Natural killer cell (primary cell): ENCODE results near the gene PACRG. TPM values are rescaled to one million over a fixed set of nuclear protein-coding genes. Genes with fewer than 3 reads are reported as not detected.

Source experiments
- ATAC-seq, 3 donors: fragments of 150-1000 bp in 2 of 3; fragments of 200-7000 bp in 1 of 3; cut with Tn5 transposase; 1 replicate in 1 of 3; 2 replicates in 2 of 3; pipeline ENCODE4 v1.10.0; 2021; ENCODE audit warnings: mild to moderate bottlenecking in 2 of 3, moderate library complexity in 2 of 3
- DNase-seq, 2 donors: peaks; one replicate each; pipeline versions ENCODE4 v3.0.0 to v3.0.0-alpha.2; 2013 to 2021; ENCODE audit warnings: mixed read lengths in 1 of 2
- H3K27ac ChIP-seq: one replicate; pipeline ENCODE4 v1.5.1; 2013; ENCODE audit warnings: mild to moderate bottlenecking, low read length
- H3K27me3 ChIP-seq: one replicate; pipeline ENCODE4 v1.6.1; 2013; ENCODE audit warnings: low read length; ENCODE audit not compliant: control insufficient read depth, insufficient read depth
- H3K36me3 ChIP-seq: one replicate; pipeline ENCODE4 v1.6.1; 2013; ENCODE audit warnings: low read length; ENCODE audit not compliant: control insufficient read depth, insufficient read depth
- H3K4me1 ChIP-seq: one replicate; pipeline ENCODE4 v1.6.1; 2013; ENCODE audit warnings: low read length; ENCODE audit not compliant: control insufficient read depth, insufficient read depth
- H3K4me3 ChIP-seq: one replicate; pipeline ENCODE4 v1.5.1; 2013; ENCODE audit warnings: low read length
- H3K9me3 ChIP-seq: one replicate; pipeline ENCODE4 v1.6.1; 2013; ENCODE audit warnings: low read length; ENCODE audit not compliant: control insufficient read depth, insufficient read depth
- H3K27ac Mint-ChIP-seq, 2 donors: one replicate each; pipeline ENCODE4 v1.8.0; 2022; ENCODE audit warnings: mild to moderate bottlenecking in 2 of 2, mixed read lengths in 2 of 2, moderate library complexity in 1 of 2
- H3K27me3 Mint-ChIP-seq, 2 donors: one replicate each; pipeline ENCODE4 v1.8.0; 2022; ENCODE audit warnings: low read depth in 2 of 2, mixed read lengths in 2 of 2
- H3K36me3 Mint-ChIP-seq: one replicate; pipeline ENCODE4 v1.8.0; 2022; ENCODE audit warnings: mixed read lengths
- H3K4me1 Mint-ChIP-seq, 2 donors: one replicate each; pipeline ENCODE4 v1.8.0; 2022; ENCODE audit warnings: mixed read lengths in 2 of 2
- H3K4me3 Mint-ChIP-seq: one replicate; pipeline ENCODE4 v1.8.0; 2022; ENCODE audit warnings: mild to moderate bottlenecking, moderate library complexity, mixed read lengths
- H3K9me3 Mint-ChIP-seq, 2 donors: one replicate each; pipeline ENCODE4 v1.8.0; 2022; ENCODE audit warnings: mixed read lengths in 2 of 2
- WGBS: methylation state at CpG from one replicate; pipeline ENCODE4 v1.1.7; 2013; ENCODE audit warnings: missing lambda C conversion rate; ENCODE audit not compliant: insufficient coverage; 5-methylcytosine and 5-hydroxymethylcytosine counted together
- intact Hi-C: fragments of 100-400 bp; cut with micrococcal nuclease; formaldehyde crosslinking; loops from one replicate; pipeline ENCODE4 v1.14.2; 2022
- total RNA-seq, 4 donors: library from RNA; stranded (reverse); fragments of 120-200 nt in 1 of 4; gene quantifications; one replicate each; pipeline versions ENCODE4 v1.2.3 to v1.2.4, GENCODE V29; 2013 to 2022
- TF ChIP-seq, protein P1 (sequence below): fragments of 200-600 bp; IDR thresholded peaks from one replicate; pipeline ENCODE4 v1.8.0; 2022; ENCODE audit warnings: antibody characterized with exemption

PACRG gene
- total RNA-seq, 3 donors from 2014 or later (not counting 1 experiment from before 2014, with no cell fraction given): 0.52 TPM; not detected in 2

- TF ChIP-seq, protein P1, sequence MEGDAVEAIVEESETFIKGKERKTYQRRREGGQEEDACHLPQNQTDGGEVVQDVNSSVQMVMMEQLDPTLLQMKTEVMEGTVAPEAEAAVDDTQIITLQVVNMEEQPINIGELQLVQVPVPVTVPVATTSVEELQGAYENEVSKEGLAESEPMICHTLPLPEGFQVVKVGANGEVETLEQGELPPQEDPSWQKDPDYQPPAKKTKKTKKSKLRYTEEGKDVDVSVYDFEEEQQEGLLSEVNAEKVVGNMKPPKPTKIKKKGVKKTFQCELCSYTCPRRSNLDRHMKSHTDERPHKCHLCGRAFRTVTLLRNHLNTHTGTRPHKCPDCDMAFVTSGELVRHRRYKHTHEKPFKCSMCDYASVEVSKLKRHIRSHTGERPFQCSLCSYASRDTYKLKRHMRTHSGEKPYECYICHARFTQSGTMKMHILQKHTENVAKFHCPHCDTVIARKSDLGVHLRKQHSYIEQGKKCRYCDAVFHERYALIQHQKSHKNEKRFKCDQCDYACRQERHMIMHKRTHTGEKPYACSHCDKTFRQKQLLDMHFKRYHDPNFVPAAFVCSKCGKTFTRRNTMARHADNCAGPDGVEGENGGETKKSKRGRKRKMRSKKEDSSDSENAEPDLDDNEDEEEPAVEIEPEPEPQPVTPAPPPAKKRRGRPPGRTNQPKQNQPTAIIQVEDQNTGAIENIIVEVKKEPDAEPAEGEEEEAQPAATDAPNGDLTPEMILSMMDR: no peak
- DNase-seq (no peak), ATAC-seq (no peak)
- Mint-ChIP-seq H3K4me1 (peaks cover 0 to 7% of the 10 kb centered on the region in 2 donors), H3K36me3 (no peaks in the 10 kb centered on the region), H3K27ac (no peak overlapping the region), H3K4me3 (no peak overlapping the region), H3K27me3 (peaks cover 3 to 5% of the 10 kb centered on the region in 2 donors), H3K9me3 (no peaks in the 10 kb centered on the region)
- Histone ChIP-seq H3K4me1 (no peaks in the 10 kb centered on the region), H3K9me3 (no peaks in the 10 kb centered on the region), H3K4me3 (no peak overlapping the region), H3K36me3 (no peaks in the 10 kb centered on the region), H3K27ac (no peak overlapping the region), H3K27me3 (no peaks in the 10 kb centered on the region)
- WGBS: 70% methylated on average over 2 of the region's 2 CpGs
- intact Hi-C loops: no loop called here
Observed at GRCh38 chr6:162710936-162711335, 16.8 kb upstream of the PACRG start.

DNA sequence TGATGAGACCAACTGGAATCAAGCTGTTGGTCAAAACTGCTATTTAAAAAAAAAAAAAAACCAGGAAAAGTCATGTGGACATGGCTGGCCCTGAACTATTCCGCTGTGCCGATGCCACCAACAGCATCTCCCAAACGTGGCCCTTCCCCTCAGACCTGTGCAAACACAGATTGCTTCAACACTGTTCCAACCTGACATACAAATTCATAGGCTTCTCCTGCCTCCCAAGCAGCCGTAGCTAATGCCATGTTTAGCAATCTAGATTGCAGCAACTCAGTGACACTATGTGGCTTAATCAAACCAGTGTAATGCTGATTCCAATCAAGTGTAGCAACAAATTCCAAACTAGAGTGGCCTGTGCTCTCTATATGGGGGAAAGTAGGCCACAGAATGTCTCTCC, 16.4 kb upstream of the PACRG start:
- no peak for DNase-seq
- intact Hi-C loops: no loop called here
- 88% methylated on average over 4 of the region's 4 CpGs for WGBS

GRCh38 chr6:162712694-162713093, 15.1 kb upstream of the PACRG start:
- WGBS: no CpG with 5 or more reads among the region's 2 CpGs
- H3K9me3 ChIP-seq: no peaks in the 10 kb centered on the region
- no peak overlapping the region for H3K27ac ChIP-seq
- no peaks in the 10 kb centered on the region for H3K4me1 ChIP-seq
- no peaks in the 10 kb centered on the region for H3K27me3 ChIP-seq
- Mint-ChIP-seq H3K4me3 (no peak overlapping the region), H3K4me1 (no peaks in the 10 kb centered on the region), H3K9me3 (peaks cover 0 to 2% of the 10 kb centered on the region in 2 donors), H3K27me3 (peaks cover 0 to 15% of the 10 kb centered on the region in 2 donors), H3K36me3 (no peaks in the 10 kb centered on the region), H3K27ac (no peak overlapping the region)
- TF ChIP-seq, protein P1: no peak
- DNase-seq (no peak), ATAC-seq (no peak)
- no peak overlapping the region for H3K4me3 ChIP-seq
- no peaks in the 10 kb centered on the region for H3K36me3 ChIP-seq
- intact Hi-C loops: no loop called here

More for the DNA sequence above, 16.4 kb upstream of the PACRG start:
- no peaks in the 10 kb centered on the region for H3K9me3 ChIP-seq
- no peaks in the 10 kb centered on the region for H3K4me1 ChIP-seq
- no peaks in the 10 kb centered on the region for H3K9me3 Mint-ChIP-seq
- H3K36me3 ChIP-seq: no peaks in the 10 kb centered on the region
- no peaks in the 10 kb centered on the region for H3K36me3 Mint-ChIP-seq
- H3K4me1 Mint-ChIP-seq: peaks cover 0 to 3% of the 10 kb centered on the region in 2 donors
- H3K27ac Mint-ChIP-seq: no peak overlapping the region
- H3K27me3 ChIP-seq: no peaks in the 10 kb centered on the region
- TF ChIP-seq, protein P1: no peak
- H3K4me3 ChIP-seq: no peak overlapping the region
- ATAC-seq: no peak
- H3K4me3 Mint-ChIP-seq: no peak overlapping the region
- H3K27ac ChIP-seq: no peak overlapping the region
- H3K27me3 Mint-ChIP-seq: peaks cover 0 to 9% of the 10 kb centered on the region in 2 donors
